Tibial nerve (tissue), 4 donors: Measurements from ENCODE around the gene OPCML.

ENCODE experiments used
- EP300 ChIP-seq, 2 donors: sonication (generic); formaldehyde crosslinking; IDR thresholded peaks; one replicate each; pipeline ENCODE4 v1.6.1; 2017; ENCODE audit warnings: antibody characterized with exemption in 2 of 2, mild to moderate bottlenecking in 1 of 2
- POLR2A ChIP-seq, 2 donors: fragments of 450-650 bp; IDR thresholded peaks; one replicate each; pipeline ENCODE4 v1.6.1; 2017; ENCODE audit warnings: antibody characterized with exemption in 2 of 2, mild to moderate bottlenecking in 2 of 2, moderate library complexity in 2 of 2
- TF ChIP-seq, protein P1 (sequence below), 5 experiments: fragments of 200-600 bp in 3 of 5; fragments of 450-650 bp in 2 of 5; sonication (generic) in 3 of 5; IDR thresholded peaks; one replicate each; pipeline ENCODE4 v1.5.1; 2016 to 2019; ENCODE audit warnings: antibody characterized with exemption in 5 of 5, mild to moderate bottlenecking in 3 of 5, moderate library complexity in 2 of 5

DNA sequence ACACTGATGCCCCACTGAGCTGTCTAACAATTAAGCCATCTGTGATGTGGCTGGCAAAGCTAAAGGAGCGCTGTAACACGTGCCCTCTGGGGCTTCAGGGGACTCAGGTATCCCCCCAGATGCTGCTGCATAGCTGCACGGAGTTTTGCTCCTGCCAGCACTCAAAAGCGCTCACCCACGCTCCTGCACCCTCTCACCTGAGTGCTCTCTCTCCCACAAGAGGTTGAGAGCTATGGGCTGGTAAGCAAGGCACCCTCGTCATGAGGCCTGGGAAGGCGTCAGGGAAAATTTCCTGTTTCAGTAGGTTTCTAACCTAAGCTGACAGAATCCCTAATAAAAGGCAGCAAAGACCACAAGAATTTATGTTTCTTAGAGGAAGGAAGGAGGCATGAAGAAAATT, 850.3 kb downstream of the OPCML start:
- TF ChIP-seq, protein P1, sequence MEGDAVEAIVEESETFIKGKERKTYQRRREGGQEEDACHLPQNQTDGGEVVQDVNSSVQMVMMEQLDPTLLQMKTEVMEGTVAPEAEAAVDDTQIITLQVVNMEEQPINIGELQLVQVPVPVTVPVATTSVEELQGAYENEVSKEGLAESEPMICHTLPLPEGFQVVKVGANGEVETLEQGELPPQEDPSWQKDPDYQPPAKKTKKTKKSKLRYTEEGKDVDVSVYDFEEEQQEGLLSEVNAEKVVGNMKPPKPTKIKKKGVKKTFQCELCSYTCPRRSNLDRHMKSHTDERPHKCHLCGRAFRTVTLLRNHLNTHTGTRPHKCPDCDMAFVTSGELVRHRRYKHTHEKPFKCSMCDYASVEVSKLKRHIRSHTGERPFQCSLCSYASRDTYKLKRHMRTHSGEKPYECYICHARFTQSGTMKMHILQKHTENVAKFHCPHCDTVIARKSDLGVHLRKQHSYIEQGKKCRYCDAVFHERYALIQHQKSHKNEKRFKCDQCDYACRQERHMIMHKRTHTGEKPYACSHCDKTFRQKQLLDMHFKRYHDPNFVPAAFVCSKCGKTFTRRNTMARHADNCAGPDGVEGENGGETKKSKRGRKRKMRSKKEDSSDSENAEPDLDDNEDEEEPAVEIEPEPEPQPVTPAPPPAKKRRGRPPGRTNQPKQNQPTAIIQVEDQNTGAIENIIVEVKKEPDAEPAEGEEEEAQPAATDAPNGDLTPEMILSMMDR (IDR thresholded peaks at IDR 0.05): no peak
- no peak for TF ChIP-seq POLR2A (IDR thresholded peaks at IDR 0.05)
- TF ChIP-seq EP300 (IDR thresholded peaks at IDR 0.05): no peak
